SK-N-SH (cell line): Measurements from ENCODE around the gene ARHGEF26. TPM values are rescaled to one million over a fixed set of nuclear protein-coding genes. Genes with fewer than 3 reads are reported as not detected.

Experiments
- CTCF ChIA-PET: fragments of 300-600, 350-600 bp; formaldehyde crosslinking; extraction: SDS; loops from one replicate; lab custom pipeline; 2021; lab: Yijun Ruan, JAX
- POLR2A ChIA-PET: fragments of 350-600 bp; sonication (Branson Sonifier 250); formaldehyde crosslinking; extraction: SDS; loops from one replicate; lab custom pipeline; 2020; ENCODE audit warnings: antibody characterized with exemption, inconsistent platforms; lab: Yijun Ruan, JAX
- DNase-seq: peaks from one replicate; pipeline ENCODE4 v3.0.0; 2012
- H2AFZ ChIP-seq: fragments of 200-600 bp; sonication (generic); 2 replicates; pipeline ENCODE4 v1.8.1; 2016; ENCODE audit warnings: antibody characterized with exemption, mild to moderate bottlenecking, low read depth
- H3F3A ChIP-seq: fragments of 200-600 bp; sonication (generic); replicated peaks from 2 replicates; pipeline ENCODE3; 2016; ENCODE audit warnings: antibody characterized with exemption, mild to moderate bottlenecking; ENCODE audit not compliant: insufficient read depth
- H3K27ac ChIP-seq, 2 experiments: fragments of 200-500 bp in 1 of 2; fragments of 200-600 bp in 1 of 2; sonication (Bioruptor generic) in 1 of 2; sonication (generic), shearing (Covaris generic) in 1 of 2; 2 replicates each; pipeline versions ENCODE4 v1.5.1 to v1.6.1; 2014 to 2016; ENCODE audit warnings: low read depth in 2 of 2, inconsistent platforms in 1 of 2, low read length in 1 of 2, mild to moderate bottlenecking in 1 of 2, mixed read lengths in 1 of 2
- H3K27me3 ChIP-seq: fragments of 200-600 bp; sonication (generic), shearing (Covaris generic); 2 replicates; pipeline ENCODE4 v1.6.1; 2016; ENCODE audit warnings: mixed run types; ENCODE audit not compliant: insufficient read depth
- H3K36me3 ChIP-seq, 2 experiments: fragments of 200-500 bp in 1 of 2; fragments of 200-600 bp in 1 of 2; sonication (Bioruptor generic) in 1 of 2; sonication (generic) in 1 of 2; replicated peaks in 1 of 2; 2 replicates each; pipeline versions ENCODE3 to v1.5.1; 2014 to 2016; ENCODE audit warnings: low read length in 1 of 2, mild to moderate bottlenecking in 1 of 2; ENCODE audit not compliant: insufficient read depth in 2 of 2, control insufficient read depth in 1 of 2
- H3K4me1 ChIP-seq, 2 experiments: fragments of 200-500 bp in 1 of 2; fragments of 200-600 bp in 1 of 2; sonication (Bioruptor generic) in 1 of 2; sonication (generic), shearing (Covaris generic) in 1 of 2; 2 replicates each; pipeline versions ENCODE4 v1.5.1 to v1.6.1; 2014 to 2016; ENCODE audit warnings: low read depth in 1 of 2, low read length in 1 of 2, mixed run types in 1 of 2; ENCODE audit not compliant: insufficient read depth in 2 of 2, control insufficient read depth in 1 of 2
- H3K4me2 ChIP-seq: fragments of 200-600 bp; sonication (generic), shearing (Covaris generic); 2 replicates; pipeline ENCODE4 v1.6.1; 2017; ENCODE audit warnings: mixed run types
- H3K4me3 ChIP-seq, 2 experiments: fragments of 200-500 bp in 1 of 2; fragments of 200-600 bp in 1 of 2; sonication (Bioruptor generic) in 1 of 2; sonication (generic), shearing (Covaris generic) in 1 of 2; 2 replicates each; pipeline versions ENCODE4 v1.5.1 to v1.8.1; 2014 to 2016; ENCODE audit warnings: low read depth in 2 of 2, inconsistent platforms in 1 of 2, low read length in 1 of 2, mild to moderate bottlenecking in 1 of 2, mixed read lengths in 1 of 2, moderate library complexity in 1 of 2
- H3K79me2 ChIP-seq: fragments of 200-600 bp; sonication (generic); 2 replicates; pipeline ENCODE4 v1.8.1; 2017; ENCODE audit warnings: mild to moderate bottlenecking; ENCODE audit not compliant: insufficient read depth
- H3K9ac ChIP-seq: fragments of 200-600 bp; sonication (generic); 2 replicates; pipeline ENCODE4 v1.6.1; 2017; ENCODE audit warnings: mixed run types
- H3K9me2 ChIP-seq: fragments of 200-600 bp; sonication (generic); 2 replicates; pipeline ENCODE4 v1.6.1; 2017; ENCODE audit warnings: mixed run types
- H3K9me3 ChIP-seq: fragments of 200-600 bp; sonication (generic); 2 replicates; pipeline ENCODE4 v1.6.1; 2017; ENCODE audit warnings: mixed run types, mild to moderate bottlenecking, moderate library complexity
- H4K20me1 ChIP-seq: fragments of 200-600 bp; sonication (generic); 2 replicates; pipeline ENCODE4 v1.6.1; 2017; ENCODE audit warnings: mild to moderate bottlenecking, mixed run types; ENCODE audit not compliant: insufficient read depth
- EP300 ChIP-seq, 2 experiments: IDR thresholded peaks; 2 replicates each; pipeline versions ENCODE4 v1.4.0 to v1.6.1; 2012; ENCODE audit warnings: borderline replicate concordance in 1 of 2, low read depth in 1 of 2, low read length in 1 of 2
- EZH2phosphoT487 ChIP-seq: fragments of 200-600 bp; sonication (generic); IDR thresholded peaks from 2 replicates; pipeline ENCODE4 v1.6.1; 2017; ENCODE audit warnings: low read depth, mixed run types, mild to moderate bottlenecking, antibody characterized with exemption, moderate library complexity, borderline replicate concordance
- FOSL2 ChIP-seq: IDR thresholded peaks from 2 replicates; pipeline ENCODE4 v1.4.0; 2012; ENCODE audit warnings: low read depth, mild to moderate bottlenecking, moderate library complexity, borderline replicate concordance
- FOXM1 ChIP-seq: IDR thresholded peaks from 2 replicates; pipeline ENCODE4 v1.4.0; 2012; ENCODE audit warnings: low read depth, mild to moderate bottlenecking
- IRF3 ChIP-seq: fragments of 150-350 bp; IDR thresholded peaks from 2 replicates; pipeline ENCODE4 v1.6.1; 2016; ENCODE audit warnings: mild to moderate bottlenecking, low read depth, low read length
- JUND ChIP-seq: IDR thresholded peaks from 2 replicates; pipeline ENCODE4 v1.4.0; 2012
- MEF2A ChIP-seq: IDR thresholded peaks from 2 replicates; pipeline ENCODE4 v1.4.0; 2012; ENCODE audit warnings: low read depth, borderline replicate concordance
- NFIC ChIP-seq: IDR thresholded peaks from 2 replicates; pipeline ENCODE4 v1.4.0; 2012; ENCODE audit warnings: borderline replicate concordance
- PBX3 ChIP-seq: IDR thresholded peaks from 2 replicates; pipeline ENCODE4; 2012
- POLR2AphosphoS5 ChIP-seq: IDR thresholded peaks from 2 replicates; pipeline ENCODE4 v1.6.1; 2012; ENCODE audit warnings: low read depth, low read length
- REST ChIP-seq: IDR thresholded peaks from 2 replicates; pipeline ENCODE4 v1.6.1; 2012; ENCODE audit warnings: mild to moderate bottlenecking, low read depth, low read length, moderate library complexity
- RFX5 ChIP-seq: IDR thresholded peaks from 2 replicates; pipeline ENCODE4 v1.6.1; 2012; ENCODE audit warnings: mild to moderate bottlenecking, improper control_type of control experiment, low read length
- TAF1 ChIP-seq: IDR thresholded peaks from 2 replicates; pipeline ENCODE4 v1.6.1; 2012; ENCODE audit warnings: low read depth, mild to moderate bottlenecking, low read length, moderate library complexity, borderline replicate concordance
- TEAD4 ChIP-seq: IDR thresholded peaks from 2 replicates; pipeline ENCODE4 v1.4.0; 2012; ENCODE audit warnings: mild to moderate bottlenecking, borderline replicate concordance; ENCODE audit not compliant: insufficient read depth
- USF1 ChIP-seq: IDR thresholded peaks from 2 replicates; pipeline ENCODE4 v1.4.0; 2012; ENCODE audit warnings: low read depth, borderline replicate concordance
- USF2 ChIP-seq: fragments of 150-350 bp; IDR thresholded peaks from 2 replicates; pipeline ENCODE4 v1.6.1; 2017; ENCODE audit warnings: antibody characterized with exemption, low read length, low read depth, borderline replicate concordance
- YY1 ChIP-seq: IDR thresholded peaks from 2 replicates; pipeline ENCODE4 v1.4.0; 2012; ENCODE audit warnings: low read depth, mild to moderate bottlenecking
- WGBS: methylation state at CpG from one replicate; pipeline ENCODE4 v1.1.6; 2017; ENCODE audit warnings: low lambda C conversion rate; 5-methylcytosine and 5-hydroxymethylcytosine counted together
- polyA plus RNA-seq, 3 experiments: library from polyadenylated mRNA; depleted of rRNA; stranded (reverse); fragments of >200 nt; gene quantifications; 2 replicates each; pipeline ENCODE4 v1.2.3, GENCODE V29; 2012

Gene ARHGEF26
- polyA plus RNA-seq, 1 of the 3 experiments (the other 2 are of a cell fraction), result 1.2 TPM

- Histone ChIP-seq H3K4me2 (no peak overlapping the region), H3K9me3 (no peaks in the 10 kb centered on the region), H3K9ac (no peak overlapping the region), H3K36me3 (peaks cover 80 to 81% of the 10 kb centered on the region in 2 experiments), H3K4me1 (no peaks in the 10 kb centered on the region), H3K79me2 (no peaks in the 10 kb centered on the region), H3K27ac (no peak overlapping the region; a peak in 1 of 4 replicates), H3K9me2 (no peaks in the 10 kb centered on the region), H3F3A (peaks cover 22% of the 10 kb centered on the region)
- no peak for TF ChIP-seq USF1
- no peak for TF ChIP-seq REST
- TF ChIP-seq YY1, result no peak
- TF ChIP-seq EP300 (IDR thresholded peaks at IDR 0.05; ENCODE audit: borderline replicate concordance in 1 of 2, low read depth in 1 of 2, low read length in 1 of 2), result no peak
- no peak for TF ChIP-seq MEF2A
- no peak for TF ChIP-seq JUND
- no peak for TF ChIP-seq FOSL2
- no peak for TF ChIP-seq TEAD4
- TF ChIP-seq EZH2phosphoT487, result no peak
- TF ChIP-seq NFIC, result no peak
- no peak for TF ChIP-seq USF2
- TF ChIP-seq POLR2AphosphoS5, result no peak
- no peak for TF ChIP-seq FOXM1
- no peak for TF ChIP-seq IRF3
- TF ChIP-seq RFX5, result no peak
- no peak for TF ChIP-seq TAF1
- TF ChIP-seq PBX3, result no peak
- TF ChIP-seq, all 33 proteins: peak for 0
- ChIA-PET CTCF (no interaction called here), POLR2A (no interaction called here)
- no peak for DNase-seq
- 85% methylated on average over 2 of the region's 2 CpGs for WGBS
- Histone ChIP-seq H3K27me3 (no peaks in the 10 kb centered on the region), H3K4me3 (no peak overlapping the region), H4K20me1 (no peaks in the 10 kb centered on the region), H2AFZ (no peak overlapping the region)
These were observed 152.2 kb downstream of the ARHGEF26 start for GRCh38 chr3:154273381-154273780.
